Right lobe of liver (tissue), 4 donors: ENCODE results near the gene KANK3.

Source experiments
- POLR2A ChIP-seq: fragments of 450-650 bp; IDR thresholded peaks from one replicate; pipeline ENCODE4 v1.6.1; 2017; ENCODE audit warnings: antibody characterized with exemption, mild to moderate bottlenecking
- TF ChIP-seq, protein P1 (sequence below), 4 donors: fragments of 200-600 bp in 3 of 4; fragments of 450-650 bp in 1 of 4; IDR thresholded peaks; one replicate each; pipeline versions ENCODE4 v1.5.1 to v1.8.0; 2016 to 2022; ENCODE audit warnings: antibody characterized with exemption in 4 of 4, mild to moderate bottlenecking in 2 of 4
- donor health status: DM: no; HTN: no; CAD: no.
- donor health status: DM: no; HTN: no; CAD: no.
- donor health status: DM: no; HTN: yes; CAD: no.

DNA sequence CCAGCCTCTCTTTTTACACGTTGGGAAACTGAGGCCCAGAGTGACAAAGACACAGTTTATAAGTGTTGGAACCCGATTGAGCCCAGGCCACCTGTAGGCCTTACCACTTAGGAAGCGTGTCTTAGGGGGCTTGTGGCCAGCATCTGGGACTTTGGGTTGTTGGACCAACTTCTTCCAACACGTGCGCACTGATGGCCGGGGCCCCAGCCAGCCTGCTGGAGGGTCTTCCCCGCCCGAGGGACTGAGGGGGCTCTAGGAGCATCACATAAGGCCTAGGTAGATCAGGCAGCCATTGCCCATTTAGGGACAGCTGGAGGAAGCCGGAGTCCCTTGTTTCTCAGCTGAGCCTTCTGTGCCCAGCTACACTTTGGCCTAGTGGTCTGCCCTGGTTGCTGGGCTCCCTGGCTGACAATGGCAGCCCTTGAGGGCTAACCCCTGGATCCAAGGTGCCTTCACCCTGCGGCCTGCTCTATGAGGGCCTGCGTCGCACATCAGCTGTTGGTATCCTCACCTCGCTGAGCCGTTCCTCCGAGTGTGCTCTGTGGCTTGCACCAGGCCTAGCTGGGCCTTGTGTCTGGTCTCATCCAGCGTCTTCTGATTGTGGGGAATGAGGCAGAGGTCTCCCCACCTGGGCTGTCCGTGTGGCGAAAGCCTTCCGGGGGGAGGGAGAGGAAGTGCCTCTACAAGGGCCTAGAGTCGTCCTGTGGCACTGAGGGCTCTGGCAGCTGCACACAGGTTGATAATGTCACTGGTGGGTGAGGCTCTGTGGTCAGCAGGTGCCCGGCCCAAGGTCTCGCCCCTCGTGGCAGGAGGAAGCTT is 48.3 kb upstream of the KANK3 start:
- TF ChIP-seq, protein P1, sequence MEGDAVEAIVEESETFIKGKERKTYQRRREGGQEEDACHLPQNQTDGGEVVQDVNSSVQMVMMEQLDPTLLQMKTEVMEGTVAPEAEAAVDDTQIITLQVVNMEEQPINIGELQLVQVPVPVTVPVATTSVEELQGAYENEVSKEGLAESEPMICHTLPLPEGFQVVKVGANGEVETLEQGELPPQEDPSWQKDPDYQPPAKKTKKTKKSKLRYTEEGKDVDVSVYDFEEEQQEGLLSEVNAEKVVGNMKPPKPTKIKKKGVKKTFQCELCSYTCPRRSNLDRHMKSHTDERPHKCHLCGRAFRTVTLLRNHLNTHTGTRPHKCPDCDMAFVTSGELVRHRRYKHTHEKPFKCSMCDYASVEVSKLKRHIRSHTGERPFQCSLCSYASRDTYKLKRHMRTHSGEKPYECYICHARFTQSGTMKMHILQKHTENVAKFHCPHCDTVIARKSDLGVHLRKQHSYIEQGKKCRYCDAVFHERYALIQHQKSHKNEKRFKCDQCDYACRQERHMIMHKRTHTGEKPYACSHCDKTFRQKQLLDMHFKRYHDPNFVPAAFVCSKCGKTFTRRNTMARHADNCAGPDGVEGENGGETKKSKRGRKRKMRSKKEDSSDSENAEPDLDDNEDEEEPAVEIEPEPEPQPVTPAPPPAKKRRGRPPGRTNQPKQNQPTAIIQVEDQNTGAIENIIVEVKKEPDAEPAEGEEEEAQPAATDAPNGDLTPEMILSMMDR (IDR thresholded peaks at IDR 0.05): no peak
- TF ChIP-seq POLR2A: no peak
